ENCODE results near the gene GHRL. TPM values are rescaled to one million over a fixed set of nuclear protein-coding genes. Genes with fewer than 3 reads are reported as not detected.

Gene GHRL
- total and polyA plus RNA-seq, 7 donors, result 0.54 to 1.5 (median 0.71) TPM; not detected in 4

DNA sequence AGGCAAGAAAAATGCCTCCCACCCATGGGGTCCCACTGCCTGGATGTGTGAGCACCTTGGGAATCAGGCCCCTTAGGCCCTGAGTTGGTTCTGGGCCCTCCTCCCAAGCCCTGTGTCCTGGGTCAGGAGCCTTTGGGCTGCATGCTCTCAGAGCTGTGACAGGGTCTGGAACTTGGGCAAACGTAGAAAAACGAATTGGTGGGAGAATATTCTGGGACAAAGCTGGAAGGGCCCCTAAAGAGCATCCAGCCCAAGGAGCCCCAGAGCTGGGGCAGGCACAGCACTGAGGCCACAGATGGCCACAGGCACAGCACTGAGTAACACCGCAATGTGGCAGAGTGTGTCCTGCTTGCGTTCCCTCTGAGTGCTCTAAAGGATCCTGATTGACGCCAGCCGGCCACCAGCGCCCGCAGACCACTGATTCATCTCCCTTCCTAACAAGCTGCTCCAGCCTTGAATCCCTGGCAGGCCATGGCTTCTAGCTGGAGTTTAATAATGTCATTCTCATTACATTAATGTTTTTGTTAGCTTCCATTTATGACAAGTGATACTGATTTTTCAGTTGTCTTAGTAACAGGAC is 46.7 kb upstream of the GHRL start:
- Histone ChIP-seq H3K27ac (no peak overlapping the region), H3K4me3 (no peak overlapping the region), H3K4me1 (no peaks in the 10 kb centered on the region), H3K36me3 (no peaks in the 10 kb centered on the region), H3K27me3 (peaks cover 0 to 20% (median 0%) of the 10 kb centered on the region in 3 donors), H3K9me3 (no peaks in the 10 kb centered on the region)
- 84 to 90% methylated on average over 8 of the region's 8 CpGs for WGBS, 2 donors
- intact Hi-C loops (cut with DNase I), result no loop called here
- TF ChIP-seq, protein P1, sequence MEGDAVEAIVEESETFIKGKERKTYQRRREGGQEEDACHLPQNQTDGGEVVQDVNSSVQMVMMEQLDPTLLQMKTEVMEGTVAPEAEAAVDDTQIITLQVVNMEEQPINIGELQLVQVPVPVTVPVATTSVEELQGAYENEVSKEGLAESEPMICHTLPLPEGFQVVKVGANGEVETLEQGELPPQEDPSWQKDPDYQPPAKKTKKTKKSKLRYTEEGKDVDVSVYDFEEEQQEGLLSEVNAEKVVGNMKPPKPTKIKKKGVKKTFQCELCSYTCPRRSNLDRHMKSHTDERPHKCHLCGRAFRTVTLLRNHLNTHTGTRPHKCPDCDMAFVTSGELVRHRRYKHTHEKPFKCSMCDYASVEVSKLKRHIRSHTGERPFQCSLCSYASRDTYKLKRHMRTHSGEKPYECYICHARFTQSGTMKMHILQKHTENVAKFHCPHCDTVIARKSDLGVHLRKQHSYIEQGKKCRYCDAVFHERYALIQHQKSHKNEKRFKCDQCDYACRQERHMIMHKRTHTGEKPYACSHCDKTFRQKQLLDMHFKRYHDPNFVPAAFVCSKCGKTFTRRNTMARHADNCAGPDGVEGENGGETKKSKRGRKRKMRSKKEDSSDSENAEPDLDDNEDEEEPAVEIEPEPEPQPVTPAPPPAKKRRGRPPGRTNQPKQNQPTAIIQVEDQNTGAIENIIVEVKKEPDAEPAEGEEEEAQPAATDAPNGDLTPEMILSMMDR (IDR thresholded peaks at IDR 0.05), result no peak
- TF ChIP-seq POLR2AphosphoS5 (IDR thresholded peaks at IDR 0.05), result no peak
- no peak for TF ChIP-seq EP300 (IDR thresholded peaks at IDR 0.05)
- TF ChIP-seq POLR2A (IDR thresholded peaks at IDR 0.05), result no peak
- no peak for DNase-seq

DNA sequence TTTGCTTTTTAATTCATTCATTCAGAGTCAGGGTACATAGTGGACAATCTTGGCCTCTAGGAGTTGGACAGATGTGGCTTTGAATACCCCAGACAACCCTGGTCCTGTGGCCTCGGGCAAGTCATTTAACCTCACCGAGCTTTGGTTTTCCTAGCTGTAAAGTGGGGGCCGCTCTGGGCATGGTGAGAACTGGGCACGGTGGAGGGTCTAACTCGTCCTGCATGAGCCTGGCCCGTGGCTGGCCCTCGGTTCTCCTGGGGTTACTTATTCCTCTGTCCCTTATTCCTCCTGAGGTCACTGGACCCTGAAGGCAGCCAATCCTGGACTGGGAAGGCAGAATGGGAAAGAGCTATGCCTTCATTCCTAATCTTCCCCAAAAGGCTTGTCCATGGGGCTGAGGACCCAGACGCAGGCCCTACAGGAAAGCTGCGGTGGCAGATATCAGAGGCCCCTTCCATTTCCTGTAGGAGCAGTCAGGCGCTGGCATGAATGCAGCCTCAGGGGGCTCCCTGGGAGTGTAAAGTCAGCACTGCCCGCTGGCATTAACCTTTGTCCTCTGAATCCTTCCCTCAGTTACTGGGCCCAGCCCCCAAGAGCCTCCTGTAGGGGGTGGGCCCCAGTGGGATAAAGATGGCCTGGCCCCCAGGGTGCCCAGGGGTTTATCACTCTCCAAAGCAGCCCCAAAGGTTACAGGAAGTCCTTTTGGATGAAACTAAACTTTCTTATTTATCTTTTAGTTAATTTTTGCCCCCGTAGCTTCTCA is 46.0 kb upstream of the GHRL start:
- no peak overlapping the region for H3K27ac ChIP-seq
- no peak for TF ChIP-seq POLR2AphosphoS5 (IDR thresholded peaks at IDR 0.05)
- TF ChIP-seq, protein P1 (IDR thresholded peaks at IDR 0.05), result no peak
- no peak for TF ChIP-seq EP300 (IDR thresholded peaks at IDR 0.05)
- H3K27me3 ChIP-seq, result peaks cover 0 to 17% (median 0%) of the 10 kb centered on the region in 3 donors
- H3K36me3 ChIP-seq, result no peaks in the 10 kb centered on the region
- intact Hi-C loops (cut with DNase I), result no loop called here
- H3K4me3 ChIP-seq, result no peak overlapping the region
- WGBS, 2 donors, result 62 to 78% methylated on average over 12 of the region's 12 CpGs
- H3K4me1 ChIP-seq, result no peaks in the 10 kb centered on the region
- no peak for DNase-seq
- no peaks in the 10 kb centered on the region for H3K9me3 ChIP-seq

- H3K27ac ChIP-seq, result no peak overlapping the region
- no peaks in the 10 kb centered on the region for H3K36me3 ChIP-seq
- H3K9me3 ChIP-seq, result no peaks in the 10 kb centered on the region
- DNase-seq, result no peak
- H3K4me3 ChIP-seq, result no peak overlapping the region
- intact Hi-C loops (cut with DNase I), result no loop called here
- H3K4me1 ChIP-seq, result no peaks in the 10 kb centered on the region
- 91 to 93% methylated on average over 16 of the region's 16 CpGs for WGBS, 2 donors
- H3K27me3 ChIP-seq, result peaks cover 0 to 11% (median 0%) of the 10 kb centered on the region in 3 donors
- TF ChIP-seq EP300 (IDR thresholded peaks at IDR 0.05), result no peak
- TF ChIP-seq POLR2AphosphoS5 (IDR thresholded peaks at IDR 0.05), result no peak
- TF ChIP-seq, protein P1 (IDR thresholded peaks at IDR 0.05), result no peak
These were observed 45.4 kb upstream of the GHRL start for GRCh38 chr3:10338164-10338470.

DNA sequence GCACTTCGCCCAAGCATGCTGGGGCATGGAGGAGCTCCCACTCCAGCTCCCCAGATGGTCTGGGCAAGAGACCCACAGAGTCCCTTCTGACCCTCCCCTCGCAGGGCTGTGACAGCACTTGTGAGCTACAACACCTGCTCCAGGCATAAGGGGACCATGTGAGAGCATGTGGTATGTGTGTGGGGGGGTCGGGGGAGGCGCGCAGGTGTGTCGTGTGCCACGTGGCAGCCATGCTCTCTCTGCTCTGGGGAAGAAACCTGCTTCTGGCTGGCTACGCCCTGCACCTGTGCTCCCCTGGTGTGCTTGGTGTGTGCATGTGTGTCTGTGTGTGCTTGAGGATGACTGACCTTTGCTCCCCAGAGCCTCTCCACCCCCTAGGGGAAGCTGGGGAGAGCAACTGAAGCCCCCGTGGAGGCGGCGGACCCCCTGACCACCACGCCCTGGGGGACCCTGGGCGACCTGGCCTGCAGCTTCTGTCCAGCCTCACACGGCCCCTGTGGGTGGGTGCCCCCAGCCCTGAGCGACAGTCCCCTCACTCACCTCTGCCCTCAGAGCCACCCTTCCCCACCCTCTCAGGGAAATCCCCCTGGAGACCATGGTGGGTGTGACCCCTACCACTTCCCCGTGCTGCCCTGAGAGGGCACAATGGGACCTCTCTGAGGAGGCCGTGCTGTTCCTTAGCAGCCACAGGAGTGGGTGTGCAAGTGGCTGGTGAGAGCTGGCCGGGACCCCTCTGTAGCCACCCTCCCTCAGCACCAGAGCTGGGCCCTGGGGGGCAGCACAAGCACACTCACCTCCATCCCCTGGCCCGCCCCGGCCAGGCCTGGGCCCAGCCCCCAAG is 44.8 kb upstream of the GHRL start:
- Histone ChIP-seq H3K27ac (no peak overlapping the region), H3K9me3 (no peaks in the 10 kb centered on the region), H3K4me3 (no peak overlapping the region), H3K4me1 (no peaks in the 10 kb centered on the region), H3K36me3 (no peaks in the 10 kb centered on the region), H3K27me3 (peaks cover 0 to 11% (median 0%) of the 10 kb centered on the region in 3 donors)
- DNase-seq, result no peak
- intact Hi-C loops (cut with DNase I), result no loop called here
- no peak for TF ChIP-seq POLR2A (IDR thresholded peaks at IDR 0.05)
- TF ChIP-seq EP300 (IDR thresholded peaks at IDR 0.05), result no peak
- TF ChIP-seq, protein P1 (IDR thresholded peaks at IDR 0.05), result no peak
- TF ChIP-seq POLR2AphosphoS5 (IDR thresholded peaks at IDR 0.05), result no peak
- WGBS, 2 donors, result 55 to 72% methylated on average over 20 of the region's 20 CpGs

All from sigmoid colon (tissue), 7 donors.